ENCODE results near the gene EML2.

DNA sequence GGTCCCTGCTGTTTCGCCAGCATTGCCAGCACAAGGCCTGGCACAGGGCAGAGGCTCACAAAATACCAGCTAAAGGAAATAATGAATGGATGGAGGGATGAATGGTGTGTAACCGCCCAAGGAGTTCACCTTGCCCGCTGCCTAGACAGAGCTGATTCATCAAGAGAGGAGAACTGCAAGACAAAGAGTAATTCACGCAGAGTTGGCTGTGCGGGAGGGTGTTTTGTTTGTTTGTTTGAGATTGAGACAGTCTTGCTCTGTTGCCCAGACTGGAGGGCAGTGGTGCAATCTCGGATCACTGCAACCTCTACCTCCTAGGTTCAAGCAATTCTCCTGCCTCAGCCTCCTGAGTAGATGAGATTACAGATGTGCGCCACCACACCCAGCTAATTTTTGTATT lies 57.6 kb downstream of the EML2 start:
- TF ChIP-seq POLR2AphosphoS5 (IDR thresholded peaks at IDR 0.05; ENCODE audit: low read depth, low read length) (no peak), POLR2A (IDR thresholded peaks at IDR 0.05; ENCODE audit: low read depth, low read length) (no peak)

Measured in GM12892 (cell line).